Left hindlimb (tissue), 1 donor: ENCODE data around the gene DNAJC13.

ENCODE experiments used
- DNase-seq: peaks from one replicate; pipeline ENCODE4 v3.0.0-alpha.2; 2018

Gene DNAJC13

GRCh38 chr3:132405609-132406299 is 11.5 kb upstream of the DNAJC13 start:
- no peak for DNase-seq

- DNase-seq: no peak
These were observed 10.7 kb upstream of the DNAJC13 start for GRCh38 chr3:132406587-132406986.

- DNase-seq: no peak
These were observed 10.3 kb upstream of the DNAJC13 start for GRCh38 chr3:132407025-132407424.

- no peak for DNase-seq
These were observed 2.5 kb upstream of the DNAJC13 start for GRCh38 chr3:132414841-132415240.

- DNase-seq: no peak
These were observed 1.1 kb upstream of the DNAJC13 start for GRCh38 chr3:132416161-132416560.

GRCh38 chr3:132417695-132418411 is 551 bp downstream of the DNAJC13 start:
- DNase-seq: peak; percentile 78

- DNase-seq: no peak
These were observed 1.6 kb downstream of the DNAJC13 start for GRCh38 chr3:132418916-132419315.

- no peak for DNase-seq
These were observed 4.5 kb downstream of the DNAJC13 start for GRCh38 chr3:132421832-132422231.

- DNase-seq: no peak
These were observed 5.2 kb downstream of the DNAJC13 start for GRCh38 chr3:132422531-132422930.

- DNase-seq: no peak
These were observed 15.3 kb downstream of the DNAJC13 start for GRCh38 chr3:132432639-132433038.

- DNase-seq: no peak
These were observed 15.8 kb downstream of the DNAJC13 start for GRCh38 chr3:132433121-132433520.

- DNase-seq: no peak
These were observed 18.1 kb downstream of the DNAJC13 start for GRCh38 chr3:132435224-132435910.

GRCh38 chr3:132435911-132436425 is 18.7 kb downstream of the DNAJC13 start:
- no peak for DNase-seq

- DNase-seq: no peak
These were observed 26.1 kb downstream of the DNAJC13 start for GRCh38 chr3:132443421-132443820.

GRCh38 chr3:132444383-132444782 is 27.1 kb downstream of the DNAJC13 start:
- DNase-seq: no peak

GRCh38 chr3:132445817-132446216 is 28.5 kb downstream of the DNAJC13 start:
- no peak for DNase-seq

- DNase-seq: peak; percentile 43
These were observed 31.1 kb downstream of the DNAJC13 start for GRCh38 chr3:132448216-132448961.

- no peak for DNase-seq
These were observed 38.8 kb downstream of the DNAJC13 start for GRCh38 chr3:132456136-132456535.

- DNase-seq: no peak
These were observed 39.3 kb downstream of the DNAJC13 start for GRCh38 chr3:132456571-132456970.

GRCh38 chr3:132457286-132457685 is 40.0 kb downstream of the DNAJC13 start:
- no peak for DNase-seq

GRCh38 chr3:132459551-132459950 is 42.2 kb downstream of the DNAJC13 start:
- no peak for DNase-seq

- no peak for DNase-seq
These were observed 44.2 kb downstream of the DNAJC13 start for GRCh38 chr3:132461544-132461943.

GRCh38 chr3:132464066-132464465 is 46.8 kb downstream of the DNAJC13 start:
- no peak for DNase-seq
